Upper lobe of left lung (tissue), 6 donors: ENCODE results near the gene MTERF1. TPM values are rescaled to one million over a fixed set of nuclear protein-coding genes. Genes with fewer than 3 reads are reported as not detected.

Experiments used
- ATAC-seq, 2 donors: fragments of 200-7000 bp; cut with Tn5 transposase; one replicate each; pipeline ENCODE4 v1.9.1; 2022; ENCODE audit warnings: mild to moderate bottlenecking in 2 of 2, moderate library complexity in 2 of 2; ENCODE audit not compliant: low FRiP score in 2 of 2
- DNase-seq, 2 donors: peaks; one replicate each; pipeline ENCODE4 v3.0.0-alpha.2; 2019 to 2020
- H3K27ac ChIP-seq, 4 donors: fragments of 200-600 bp; sonication (generic); one replicate each; pipeline ENCODE4 v1.5.1; 2016 to 2019
- H3K27me3 ChIP-seq, 4 donors: fragments of 200-600 bp; sonication (generic); one replicate each; pipeline ENCODE4 v1.5.1; 2017 to 2019
- H3K36me3 ChIP-seq, 4 donors: fragments of 200-600 bp; sonication (generic); one replicate each; pipeline ENCODE4 v1.5.1; 2016 to 2019
- H3K4me1 ChIP-seq, 4 donors: fragments of 200-600 bp; sonication (generic); one replicate each; pipeline ENCODE4 v1.5.1; 2018 to 2019
- H3K4me3 ChIP-seq, 4 donors: fragments of 200-600 bp; sonication (generic); one replicate each; pipeline ENCODE4 v1.5.1; 2017 to 2019; ENCODE audit warnings: mild to moderate bottlenecking in 2 of 4, moderate library complexity in 1 of 4
- H3K9me3 ChIP-seq, 4 donors: fragments of 200-600 bp; sonication (generic); one replicate each; pipeline ENCODE4 v1.5.1; 2018 to 2019
- CTCF ChIP-seq, 6 experiments: fragments of 450-650 bp in 4 of 6; fragments of 200-600 bp in 2 of 6; sonication (generic) in 2 of 6; IDR thresholded peaks; one replicate each; pipeline ENCODE4 v1.5.1; 2016 to 2019; ENCODE audit warnings: antibody characterized with exemption in 6 of 6
- EP300 ChIP-seq, 4 donors: sonication (generic); formaldehyde crosslinking; IDR thresholded peaks; one replicate each; pipeline ENCODE4 v1.5.1; 2017; ENCODE audit warnings: antibody characterized with exemption in 4 of 4, control low read depth in 2 of 4
- POLR2A ChIP-seq, 4 donors: fragments of 450-650 bp; IDR thresholded peaks; one replicate each; pipeline ENCODE4 v1.5.1; 2016 to 2017; ENCODE audit warnings: antibody characterized with exemption in 4 of 4, mild to moderate bottlenecking in 2 of 4
- POLR2AphosphoS5 ChIP-seq, 2 donors: sonication (generic); formaldehyde crosslinking; IDR thresholded peaks; one replicate each; pipeline ENCODE4 v1.5.1; 2017; ENCODE audit warnings: antibody characterized with exemption in 2 of 2
- WGBS, 2 donors: methylation state at CpG; one replicate each; pipeline ENCODE4 v1.1.5; 2017 to 2018; 5-methylcytosine and 5-hydroxymethylcytosine counted together
- total RNA-seq, 6 donors: library from RNA; depleted of rRNA in 4 of 6; stranded (reverse); fragments of >200 nt in 4 of 6; gene quantifications; one replicate each; pipeline versions ENCODE4 v1.1.0 to v1.2.1, GENCODE V29; 2016 to 2021
- donor health status: DM: no; HTN: no; CAD: no; lungs with moderate emphysema.
- donor health status: DM: no; HTN: yes; CAD: no; lungs with severe emphysema.

The MTERF1 gene
- total RNA-seq, 6 donors from 2014 or later: 7.7 to 10.0 (median 8.8) TPM

- ATAC-seq: no peak
- Histone ChIP-seq H3K36me3 (no peaks in the 10 kb centered on the region), H3K9me3 (no peaks in the 10 kb centered on the region), H3K4me3 (no peak overlapping the region), H3K27ac (no peak overlapping the region), H3K27me3 (no peaks in the 10 kb centered on the region), H3K4me1 (peaks cover 0 to 6% (median 0%) of the 10 kb centered on the region in 4 donors)
- TF ChIP-seq EP300 (IDR thresholded peaks at IDR 0.05): no peak
- no peak for TF ChIP-seq CTCF (IDR thresholded peaks at IDR 0.05)
- no peak for TF ChIP-seq POLR2AphosphoS5 (IDR thresholded peaks at IDR 0.05)
- no peak for TF ChIP-seq POLR2A (IDR thresholded peaks at IDR 0.05)
- WGBS, 2 donors: 84 to 90% methylated on average over 7 of the region's 7 CpGs
- DNase-seq: no peak
Measured at GRCh38 chr7:91832493-91833045, 47.9 kb downstream of the MTERF1 start.

- ATAC-seq: no peak
- Histone ChIP-seq H3K36me3 (no peaks in the 10 kb centered on the region), H3K27me3 (no peaks in the 10 kb centered on the region), H3K9me3 (no peaks in the 10 kb centered on the region), H3K4me3 (no peak overlapping the region), H3K4me1 (peaks cover 0 to 11% (median 0%) of the 10 kb centered on the region in 4 donors), H3K27ac (peak overlapping the region in 2 of 4 donors; percentile 63 to 66)
- 65 to 76% methylated on average over 2 of the region's 2 CpGs for WGBS, 2 donors
- TF ChIP-seq POLR2AphosphoS5 (IDR thresholded peaks at IDR 0.05): no peak
- TF ChIP-seq POLR2A (IDR thresholded peaks at IDR 0.05): no peak
- TF ChIP-seq CTCF (IDR thresholded peaks at IDR 0.05): no peak
- peak in 1 of 4 donors; percentile 19 for TF ChIP-seq EP300 (IDR thresholded peaks at IDR 0.05)
- DNase-seq: no peak
Measured at GRCh38 chr7:91827169-91827568, 53.3 kb downstream of the MTERF1 start.

GRCh38 chr7:91826377-91826776, 54.1 kb downstream of the MTERF1 start:
- ATAC-seq (no peak), DNase-seq (no peak)
- 67 to 72% methylated on average over 1 of the region's 1 CpG for WGBS, 2 donors
- H3K4me1 ChIP-seq: peaks cover 0 to 11% (median 0%) of the 10 kb centered on the region in 4 donors
- no peak overlapping the region for H3K4me3 ChIP-seq
- no peaks in the 10 kb centered on the region for H3K27me3 ChIP-seq
- TF ChIP-seq POLR2A (IDR thresholded peaks at IDR 0.05): no peak
- TF ChIP-seq EP300 (IDR thresholded peaks at IDR 0.05): no peak
- TF ChIP-seq CTCF (IDR thresholded peaks at IDR 0.05): no peak
- no peak for TF ChIP-seq POLR2AphosphoS5 (IDR thresholded peaks at IDR 0.05)
- H3K27ac ChIP-seq: peak overlapping the region in 2 of 4 donors; percentile 28 to 30
- no peaks in the 10 kb centered on the region for H3K9me3 ChIP-seq
- H3K36me3 ChIP-seq: no peaks in the 10 kb centered on the region

- H3K4me3 ChIP-seq: no peak overlapping the region
- peaks cover 0 to 4% (median 0%) of the 10 kb centered on the region in 4 donors for H3K9me3 ChIP-seq
- ATAC-seq (no peak), DNase-seq (no peak)
- no peaks in the 10 kb centered on the region for H3K27me3 ChIP-seq
- TF ChIP-seq POLR2A (IDR thresholded peaks at IDR 0.05) (no peak), EP300 (IDR thresholded peaks at IDR 0.05) (no peak), POLR2AphosphoS5 (IDR thresholded peaks at IDR 0.05) (no peak), CTCF (IDR thresholded peaks at IDR 0.05) (no peak)
- no peak overlapping the region for H3K27ac ChIP-seq
- no peaks in the 10 kb centered on the region for H3K36me3 ChIP-seq
- peaks cover 0 to 11% (median 0%) of the 10 kb centered on the region in 4 donors for H3K4me1 ChIP-seq
Measured at GRCh38 chr7:91824201-91824600, 56.3 kb downstream of the MTERF1 start.

Other genes starting within 250 kb of the MTERF1 start
- gene AKAP9, start 60.2 kb upstream of the MTERF1 start, total RNA-seq: 100 to 1,000 TPM in 2 of 6 donors, 10 to 100 TPM in 4; 61.0 to 224 (median 78.4) TPM